Measurements from ENCODE around the gene SIGLEC6. TPM values are rescaled to one million over a fixed set of nuclear protein-coding genes. Genes with fewer than 3 reads are reported as not detected.

Gene SIGLEC6
- polyA plus RNA-seq, 2 of the 4 experiments (the other 2 are of a cell fraction), result not detected

GRCh38 chr19:51548213-51548651 is 16.8 kb upstream of the SIGLEC6 start:
- DNase-seq (ENCODE audit: low read depth in 1 of 2, low spot score in 1 of 2), result no peak
- no peak for FAIRE-seq
- peaks cover 4% of the 10 kb centered on the region; the same call in 2 of the 3 replicates for H3K9me3 ChIP-seq
- TF ChIP-seq KDM1A (IDR thresholded peaks at IDR 0.05; ENCODE audit: low read depth) (no peak), HMGXB4 (CRISPR knock-in tag; IDR thresholded peaks at IDR 0.05; ENCODE audit: borderline replicate concordance) (no peak), KDM5A (IDR thresholded peaks at IDR 0.05) (no peak), ZC3H11A (IDR thresholded peaks at IDR 0.05) (no peak), HEYL (CRISPR knock-in tag; IDR thresholded peaks at IDR 0.05) (no peak), ZNF302 (CRISPR knock-in tag; IDR thresholded peaks at IDR 0.05) (no peak), ESRRA (IDR thresholded peaks at IDR 0.05; ENCODE audit: borderline replicate concordance, low read length) (no peak), CEBPB (IDR thresholded peaks at IDR 0.05) (no peak), RARB (CRISPR knock-in tag; IDR thresholded peaks at IDR 0.05) (no peak), EHF (CRISPR knock-in tag; IDR thresholded peaks at IDR 0.05) (no peak), TP53 (CRISPR knock-in tag; IDR thresholded peaks at IDR 0.05) (no peak), HOXA7 (CRISPR knock-in tag; IDR thresholded peaks at IDR 0.05) (no peak)
- POLR2A ChIA-PET, result no interaction called here
- H3K4me2 ChIP-seq, result no peak overlapping the region
- ATAC-seq, result no peak
- no peak overlapping the region for H3K27ac ChIP-seq
- 7% methylated on average over 5 of the region's 5 CpGs for WGBS (ENCODE audit: missing lambda C conversion rate)
- CTCF ChIA-PET, result interaction anchor here (0.7 to 4.7 kb wide), 6 partner anchors 34 to 127 kb away, joined by 3 to 15 read pairs (median 3); no protein-coding TSS in a partner anchor
- no peak overlapping the region for H3K4me3 ChIP-seq
- H3K4me1 ChIP-seq, result no peaks in the 10 kb centered on the region

DNA sequence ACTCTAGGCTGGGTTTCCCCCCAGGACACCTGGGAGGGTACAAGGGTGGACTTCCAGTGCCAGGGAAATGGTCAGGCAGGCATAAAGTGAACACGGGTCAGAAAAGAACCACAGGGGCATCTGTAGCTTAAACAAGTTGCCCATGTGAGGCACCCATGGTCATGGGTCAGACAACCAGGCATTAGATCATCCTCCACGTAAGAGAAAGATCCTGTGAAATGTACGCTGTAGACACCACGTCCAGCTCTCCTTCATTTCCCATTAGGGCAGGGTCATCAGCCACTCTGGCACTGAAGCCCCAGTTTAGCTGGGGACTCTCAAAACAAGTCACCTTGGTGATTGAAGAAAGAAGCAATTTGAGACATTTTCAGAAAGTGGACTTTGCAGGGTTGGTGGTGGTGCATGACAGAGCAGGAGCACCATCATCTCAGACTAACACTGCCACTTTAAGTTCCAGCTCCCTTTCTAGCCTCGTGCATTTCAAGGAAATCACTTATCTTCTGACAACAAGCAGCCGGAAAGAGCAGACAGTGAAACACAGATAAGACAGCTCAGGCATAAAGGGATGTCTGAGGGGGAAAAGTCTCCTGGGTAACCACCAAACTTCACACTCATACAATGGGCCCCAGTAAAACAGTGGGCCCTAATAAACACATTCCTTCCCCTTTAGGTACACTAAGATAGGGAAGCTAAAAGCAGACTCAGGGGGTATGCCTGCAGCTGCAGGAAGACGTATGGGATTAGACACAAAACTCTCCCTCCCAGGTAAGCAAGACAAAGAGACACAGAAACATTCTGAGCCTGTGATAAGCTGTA is 16.1 kb upstream of the SIGLEC6 start:
- Histone ChIP-seq H3K27ac (no peak overlapping the region), H3K4me1 (no peaks in the 10 kb centered on the region), H3K4me3 (no peak overlapping the region), H3K4me2 (no peak overlapping the region), H3K9me3 (peaks cover 3% of the 10 kb centered on the region; the same call in 1 of the 3 replicates)
- WGBS (ENCODE audit: missing lambda C conversion rate), result 3% methylated on average over 7 of the region's 7 CpGs
- DNase-seq (ENCODE audit: low read depth in 1 of 2, low spot score in 1 of 2) (no peak), ATAC-seq (no peak), FAIRE-seq (no peak)
- TF ChIP-seq EHF (CRISPR knock-in tag; IDR thresholded peaks at IDR 0.05), result no peak
- no peak for TF ChIP-seq FOXS1 (CRISPR knock-in tag; IDR thresholded peaks at IDR 0.05)
- no peak for TF ChIP-seq FOSL2 (IDR thresholded peaks at IDR 0.05)
- no peak for TF ChIP-seq FOSL2 (CRISPR knock-in tag; IDR thresholded peaks at IDR 0.05)
- no peak for TF ChIP-seq ESRRA (IDR thresholded peaks at IDR 0.05; ENCODE audit: borderline replicate concordance, low read length)
- no peak for TF ChIP-seq NR3C1 (IDR thresholded peaks at IDR 0.05)
- no peak for TF ChIP-seq SREBF2 (IDR thresholded peaks at IDR 0.05)
- no peak for TF ChIP-seq HOXB13 (CRISPR knock-in tag; IDR thresholded peaks at IDR 0.05; ENCODE audit: low read depth)
- no peak for TF ChIP-seq EHMT2 (IDR thresholded peaks at IDR 0.05; ENCODE audit: low read depth)
- no peak for TF ChIP-seq MYC (IDR thresholded peaks at IDR 0.05; ENCODE audit: borderline replicate concordance, low read length)
- TF ChIP-seq RARB (CRISPR knock-in tag; IDR thresholded peaks at IDR 0.05), result no peak
- TF ChIP-seq PHF8 (IDR thresholded peaks at IDR 0.05; ENCODE audit: borderline replicate concordance, low read depth), result no peak
- no peak for TF ChIP-seq HES2 (IDR thresholded peaks at IDR 0.05)
- TF ChIP-seq EP300 (IDR thresholded peaks at IDR 0.05), result no peak
- no peak for TF ChIP-seq ZFP36 (IDR thresholded peaks at IDR 0.05; ENCODE audit: borderline replicate concordance, partially characterized antibody)
- TF ChIP-seq HOXB5 (CRISPR knock-in tag; IDR thresholded peaks at IDR 0.05), result no peak
- no peak for TF ChIP-seq BHLHE40 (IDR thresholded peaks at IDR 0.05; ENCODE audit: low read depth, low read length)
- TF ChIP-seq MAZ (IDR thresholded peaks at IDR 0.05; ENCODE audit: borderline replicate concordance, low read depth, low read length), result no peak
- TF ChIP-seq, protein P1, sequence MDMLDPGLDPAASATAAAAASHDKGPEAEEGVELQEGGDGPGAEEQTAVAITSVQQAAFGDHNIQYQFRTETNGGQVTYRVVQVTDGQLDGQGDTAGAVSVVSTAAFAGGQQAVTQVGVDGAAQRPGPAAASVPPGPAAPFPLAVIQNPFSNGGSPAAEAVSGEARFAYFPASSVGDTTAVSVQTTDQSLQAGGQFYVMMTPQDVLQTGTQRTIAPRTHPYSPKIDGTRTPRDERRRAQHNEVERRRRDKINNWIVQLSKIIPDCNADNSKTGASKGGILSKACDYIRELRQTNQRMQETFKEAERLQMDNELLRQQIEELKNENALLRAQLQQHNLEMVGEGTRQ (IDR thresholded peaks at IDR 0.05), result no peak
- ChIA-PET POLR2A (interaction anchor here (0.6 kb wide), 1 partner anchor 16 kb away, joined by 7 read pairs; no protein-coding TSS in a partner anchor), CTCF (interaction anchor here (0.7 to 4.7 kb wide), 6 partner anchors 33 to 110 kb away, joined by 3 to 15 read pairs (median 3); no protein-coding TSS in a partner anchor)

Data from A549 (cell line).